ENCODE data around the gene FSTL4.
"Not testable (repeated sequence)": the region's sequence is repeated elsewhere in the genome, so short reads cannot be mapped to it uniquely, and the experiment has no call there.

The FSTL4 gene

GRCh38 chr5:133234273-133234672 lies 378.1 kb downstream of the FSTL4 start:
- DNase-seq, result no peak

- DNase-seq, result no peak
Measured at GRCh38 chr5:133233616-133234015, 378.7 kb downstream of the FSTL4 start.

DNA sequence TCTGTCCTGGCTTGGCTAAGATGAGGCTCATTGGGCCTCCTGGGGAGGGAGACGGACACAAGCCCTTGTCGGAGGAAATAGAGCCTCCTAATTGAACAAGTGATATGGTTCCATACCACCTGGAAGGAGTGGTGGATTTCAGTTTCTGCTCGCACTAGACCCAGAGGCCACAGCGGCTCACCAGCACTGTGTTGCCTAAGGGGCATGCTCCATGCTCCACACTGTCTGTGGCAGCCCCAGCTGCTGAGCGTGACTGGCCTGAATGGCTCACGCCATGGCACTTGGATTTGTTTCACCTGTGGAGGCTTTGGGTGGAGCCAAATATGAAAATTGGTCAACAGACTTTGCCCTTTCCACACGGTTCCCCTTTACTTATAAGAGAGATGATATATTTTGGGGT lies 379.4 kb downstream of the FSTL4 start:
- DNase-seq, result no peak

DNA sequence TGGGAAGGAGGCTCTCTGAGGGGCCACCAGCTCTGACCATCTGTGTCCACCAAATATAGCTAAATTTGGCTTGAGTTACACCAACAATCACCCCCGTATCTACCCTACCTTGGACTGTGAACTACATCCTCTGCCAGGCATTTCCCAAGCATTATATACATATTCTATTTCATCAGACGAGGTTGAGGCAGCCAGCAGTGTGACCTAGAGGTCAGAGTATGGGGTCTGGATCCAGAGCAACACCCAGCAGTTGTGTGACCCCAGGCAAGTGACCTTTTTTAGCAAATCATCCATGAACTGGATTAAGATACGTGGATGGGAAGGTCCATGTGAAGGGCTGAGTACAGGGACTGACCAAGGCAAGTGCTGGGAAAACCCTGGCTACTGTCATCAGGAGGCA lies 379.9 kb downstream of the FSTL4 start:
- no peak for DNase-seq

DNA sequence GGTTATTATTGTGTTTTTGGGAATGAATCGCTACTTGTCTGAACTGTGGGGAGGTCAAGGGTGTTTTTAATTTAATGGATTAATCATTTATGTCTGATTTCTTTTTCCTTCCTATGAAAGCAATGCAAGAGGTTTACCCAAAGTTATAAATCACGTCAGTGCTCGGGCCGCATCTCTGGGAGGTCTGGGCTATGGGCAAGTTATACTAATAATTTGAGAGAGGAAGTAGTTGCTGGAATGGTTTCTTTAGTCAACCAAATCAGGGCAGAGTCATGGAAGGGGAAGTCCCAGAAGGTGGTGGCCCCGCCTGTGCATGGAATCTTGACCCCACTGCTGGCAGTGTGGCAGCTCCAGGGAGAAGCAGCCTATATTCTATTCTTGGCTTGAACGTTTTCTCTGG lies 380.3 kb downstream of the FSTL4 start:
- DNase-seq, result no peak

DNA sequence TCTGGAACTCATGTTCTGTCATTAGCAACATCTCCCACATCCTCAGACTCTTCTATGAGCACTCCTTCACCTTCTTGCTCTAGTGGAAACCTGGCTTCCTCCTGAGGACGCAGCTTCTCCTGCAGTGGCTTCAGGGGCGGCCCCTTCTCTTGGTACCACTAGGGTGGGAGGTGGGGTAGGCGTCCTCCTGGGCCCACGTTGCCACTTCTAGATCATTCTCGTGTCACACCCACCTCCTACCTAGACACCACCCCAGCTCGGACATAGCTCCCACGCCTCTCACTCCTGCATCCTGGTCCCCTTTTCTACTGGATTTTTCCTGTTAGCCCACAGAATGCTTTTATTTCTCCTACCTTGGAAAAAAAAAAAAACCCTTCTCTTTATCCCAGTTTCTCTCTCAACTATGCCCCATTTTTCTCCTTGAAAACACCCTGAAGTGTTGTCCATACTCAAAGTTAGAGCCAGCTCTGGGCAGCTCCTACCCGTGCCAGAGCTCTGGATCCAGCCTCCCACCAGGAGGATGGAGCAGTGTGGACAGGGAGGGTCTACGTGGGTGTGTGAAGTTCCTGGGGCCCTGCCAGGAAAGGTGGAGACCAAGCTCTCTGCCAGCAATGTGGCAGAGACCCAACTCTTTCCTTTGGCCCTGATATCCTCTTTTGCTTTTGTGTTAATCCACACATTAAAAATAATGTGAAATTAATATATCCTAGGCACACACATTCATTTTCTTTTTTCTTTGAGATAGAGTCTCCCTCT lies 381.3 kb downstream of the FSTL4 start:
- DNase-seq, result no peak

DNA sequence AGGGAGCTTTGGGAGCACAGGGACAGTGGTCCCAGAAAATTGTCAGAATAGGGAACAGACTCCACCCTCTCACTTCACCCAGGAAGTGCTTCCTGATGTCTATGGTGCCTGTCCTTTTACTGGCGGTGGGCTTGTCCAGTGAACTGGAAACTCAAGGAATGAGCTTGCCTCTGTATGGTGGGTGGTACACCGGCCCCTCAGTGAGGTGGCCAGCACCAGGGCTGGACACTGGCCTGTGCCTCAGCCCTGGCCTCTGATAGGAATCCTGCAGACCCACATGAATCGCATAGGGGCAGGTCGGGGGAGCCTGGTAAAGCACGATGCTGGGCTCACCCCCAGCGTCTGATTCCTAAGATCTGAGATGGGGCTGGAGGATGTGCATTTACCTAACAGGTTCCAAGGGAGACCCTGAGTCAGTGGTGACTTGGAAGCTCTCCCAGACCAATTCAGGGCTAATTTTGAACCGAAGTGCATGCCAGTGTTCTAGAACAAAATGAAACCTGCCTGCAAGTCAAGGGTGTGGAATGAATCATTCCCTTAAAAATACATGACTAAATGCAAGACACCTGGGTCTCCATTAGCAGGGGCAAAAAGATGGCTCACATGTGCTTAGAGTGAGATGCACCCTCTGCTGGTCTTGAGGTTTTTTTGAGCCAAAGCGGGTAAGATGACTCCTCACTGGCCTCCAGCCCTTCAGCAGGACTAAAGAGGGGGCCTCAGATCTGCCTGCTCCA lies 382.2 kb downstream of the FSTL4 start:
- DNase-seq, result no peak

GRCh38 chr5:133228316-133228715 lies 384.0 kb downstream of the FSTL4 start:
- DNase-seq, result no peak

- DNase-seq, result no peak
Measured at GRCh38 chr5:133227897-133228296, 384.4 kb downstream of the FSTL4 start.

DNA sequence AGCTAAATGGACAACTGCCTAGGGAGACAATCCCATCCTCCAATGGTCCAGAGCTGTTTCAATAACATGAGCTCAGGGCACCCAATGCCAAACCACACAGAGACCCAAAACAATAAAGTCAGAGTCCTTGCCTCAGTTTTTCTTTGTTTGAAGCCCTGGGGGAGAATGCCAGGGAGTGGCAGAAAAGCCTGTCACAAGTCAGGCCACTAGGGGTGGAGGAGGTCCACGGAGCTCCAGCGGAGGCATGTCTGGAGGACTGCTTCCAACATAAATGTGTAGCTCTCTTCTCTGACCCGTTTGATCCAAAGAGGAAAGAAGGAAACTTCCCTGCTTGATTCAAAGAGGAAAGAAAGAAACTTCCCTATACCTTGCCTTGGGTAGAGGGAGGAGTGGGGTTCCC lies 385.3 kb downstream of the FSTL4 start:
- DNase-seq, result no peak

GRCh38 chr5:133226186-133226585 lies 386.2 kb downstream of the FSTL4 start:
- no peak for DNase-seq

GRCh38 chr5:133225671-133226152 lies 386.6 kb downstream of the FSTL4 start:
- DNase-seq, result no peak

DNA sequence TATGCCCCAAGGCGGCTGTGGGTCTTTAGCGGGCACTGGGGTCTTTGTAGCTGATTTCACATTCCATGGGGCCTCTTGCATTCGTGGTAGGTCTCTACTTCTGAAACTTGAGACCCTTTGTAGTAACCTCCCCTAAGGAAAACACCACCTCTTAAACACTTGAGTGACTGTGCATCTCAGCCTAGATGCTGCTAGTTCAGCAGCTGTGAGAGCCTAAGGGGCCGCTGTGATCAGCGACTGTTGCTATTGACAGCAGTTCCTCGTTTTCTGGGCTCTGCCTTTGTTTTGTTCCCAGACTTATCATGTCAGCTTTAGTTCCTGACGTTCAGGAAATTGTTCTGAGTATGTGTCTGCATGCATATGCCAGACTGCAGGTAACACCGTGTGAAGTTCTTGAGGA lies 389.4 kb downstream of the FSTL4 start:
- no peak for DNase-seq

- DNase-seq, result no peak
Measured at GRCh38 chr5:133222521-133222920, 389.8 kb downstream of the FSTL4 start.

GRCh38 chr5:133222040-133222439 lies 390.3 kb downstream of the FSTL4 start:
- DNase-seq, result no peak

- no peak for DNase-seq
Measured at GRCh38 chr5:133220851-133221674, 391.3 kb downstream of the FSTL4 start.

DNA sequence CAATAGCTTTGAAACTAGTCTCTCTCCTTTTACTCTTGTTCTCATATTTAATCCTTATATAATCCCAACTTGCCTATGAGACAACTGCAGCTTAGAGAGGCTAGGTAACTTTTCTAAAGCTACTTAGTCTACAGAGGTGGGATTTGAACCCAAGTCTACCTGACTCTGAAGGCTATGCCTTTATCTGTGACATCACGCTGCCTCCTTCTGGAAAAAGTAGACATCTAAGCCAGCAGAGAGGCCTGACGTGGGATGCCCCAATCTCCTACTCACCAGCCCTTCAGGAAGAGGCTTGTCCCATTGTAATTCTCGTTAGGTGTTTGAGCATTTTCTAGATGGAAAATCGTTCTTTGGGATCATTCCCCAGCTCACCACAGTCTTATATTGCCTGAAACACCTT lies 393.0 kb downstream of the FSTL4 start:
- no peak for DNase-seq

- DNase-seq, result not testable (repeated sequence)
Measured at GRCh38 chr5:133216138-133216537, 396.2 kb downstream of the FSTL4 start.

GRCh38 chr5:133214153-133214820 lies 398.1 kb downstream of the FSTL4 start:
- no peak for DNase-seq

DNA sequence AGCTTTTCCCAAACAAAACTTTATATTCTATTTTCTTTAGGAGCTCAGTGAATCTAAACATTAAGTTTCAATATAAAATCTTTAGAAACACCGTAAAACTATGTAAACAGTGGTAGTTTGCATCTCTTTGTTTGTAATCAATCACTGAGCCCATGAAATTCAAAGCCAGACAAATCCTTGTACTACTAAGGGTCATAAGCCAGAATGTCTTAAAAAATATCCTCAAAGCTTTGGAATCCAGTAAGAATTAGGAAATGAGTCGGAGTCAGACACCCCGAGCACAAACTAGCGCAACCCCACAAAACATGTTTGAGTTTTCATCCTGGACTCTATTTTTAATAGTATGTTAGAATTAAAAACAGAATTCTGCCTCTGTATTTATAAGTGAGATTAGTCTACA lies 406.7 kb downstream of the FSTL4 start:
- DNase-seq, result no peak

GRCh38 chr5:133205204-133205603 lies 407.1 kb downstream of the FSTL4 start:
- no peak for DNase-seq

GRCh38 chr5:133203317-133204305 lies 408.7 kb downstream of the FSTL4 start:
- no peak for DNase-seq
